Neural cell (in vitro differentiated cells): Measurements from ENCODE around the gene USP2. TPM values are rescaled to one million over a fixed set of nuclear protein-coding genes. Genes with fewer than 3 reads are reported as not detected.

ENCODE experiments used
- H2AFZ ChIP-seq: fragments of 200-600, 300-800 bp; sonication (generic), shearing (Covaris generic); 2 replicates; pipeline ENCODE4 v1.6.0; 2014; ENCODE audit warnings: low read depth, mild to moderate bottlenecking, antibody characterized with exemption, low read length, moderate library complexity
- H3F3A ChIP-seq: fragments of 200-600 bp; shearing (Covaris generic); 2 replicates; pipeline ENCODE4 v1.6.1; 2016; ENCODE audit warnings: mild to moderate bottlenecking, moderate library complexity, mixed read lengths, antibody characterized with exemption, low read length; ENCODE audit not compliant: insufficient read depth, poor library complexity, severe bottlenecking
- H3K27ac ChIP-seq: fragments of 200-600, 300-800 bp; sonication (generic), shearing (Covaris generic); 2 replicates; pipeline ENCODE4 v1.5.1; 2014; ENCODE audit warnings: mild to moderate bottlenecking, low read length, moderate library complexity
- H3K27me3 ChIP-seq: fragments of 300-800, 200-600 bp; sonication (generic), shearing (Covaris generic); 2 replicates; pipeline ENCODE4 v1.6.0; 2014; ENCODE audit warnings: mild to moderate bottlenecking, low read depth, low read length, moderate library complexity; ENCODE audit not compliant: insufficient read depth
- H3K36me3 ChIP-seq: fragments of 300-800, 200-600 bp; sonication (generic), shearing (Covaris generic); 2 replicates; pipeline ENCODE4 v1.5.1; 2014; ENCODE audit warnings: mild to moderate bottlenecking, antibody characterized with exemption, low read length, moderate library complexity; ENCODE audit not compliant: insufficient read depth
- H3K4me2 ChIP-seq: fragments of 300-800, 200-600 bp; sonication (generic), shearing (Covaris generic); 2 replicates; pipeline ENCODE4 v1.6.0; 2014; ENCODE audit warnings: mild to moderate bottlenecking, low read length
- H3K4me3 ChIP-seq: fragments of 300-800, 200-600 bp; sonication (generic), shearing (Covaris generic); 2 replicates; pipeline ENCODE4 v1.5.1; 2014; ENCODE audit warnings: mild to moderate bottlenecking, low read length, moderate library complexity
- H3K79me2 ChIP-seq: fragments of 200-600 bp; shearing (Covaris generic); replicated peaks from 2 replicates; pipeline ENCODE4 v1.6.0; 2014; ENCODE audit warnings: mild to moderate bottlenecking, low read length, moderate library complexity; ENCODE audit not compliant: insufficient read depth
- H3K9ac ChIP-seq: fragments of 300-800, 200-600 bp; sonication (generic), shearing (Covaris generic); 2 replicates; pipeline ENCODE4 v1.6.1; 2016; ENCODE audit warnings: mild to moderate bottlenecking, low read length, mixed read lengths
- H3K9me2 ChIP-seq: fragments of 200-600 bp; shearing (Covaris generic); 2 replicates; pipeline ENCODE4 v1.6.1; 2016; ENCODE audit warnings: mild to moderate bottlenecking, low read length, mixed read lengths; ENCODE audit not compliant: insufficient read depth
- H3K9me3 ChIP-seq: fragments of 200-600, 300-800 bp; sonication (generic), shearing (Covaris generic); 2 replicates; pipeline ENCODE4 v1.6.1; 2016; ENCODE audit warnings: mild to moderate bottlenecking, mixed run types, low read length, moderate library complexity, mixed read lengths
- H4K20me1 ChIP-seq: fragments of 200-600 bp; shearing (Covaris generic); 2 replicates; pipeline ENCODE4 v1.6.1; 2016; ENCODE audit warnings: mild to moderate bottlenecking, mixed run types; ENCODE audit not compliant: insufficient read depth
- EP300 ChIP-seq: fragments of 450-650 bp; conservative IDR thresholded peaks from 2 replicates; pipeline ENCODE4 v1.6.1; 2014; ENCODE audit warnings: antibody characterized with exemption, mild to moderate bottlenecking, moderate library complexity; ENCODE audit not compliant: poor library complexity, severe bottlenecking
- EZH2 ChIP-seq: fragments of 200-600, 300-800 bp; shearing (Covaris generic), sonication (generic); IDR thresholded peaks from 2 replicates; pipeline ENCODE4 v1.6.1; 2014; ENCODE audit warnings: antibody characterized with exemption, low read length, borderline replicate concordance, mild to moderate bottlenecking; ENCODE audit not compliant: insufficient read depth, poor library complexity, severe bottlenecking
- MXI1 ChIP-seq: fragments of 450-650 bp; conservative IDR thresholded peaks from 2 replicates; pipeline ENCODE4 v1.6.1; 2014; ENCODE audit warnings: antibody characterized with exemption, mild to moderate bottlenecking; ENCODE audit not compliant: poor library complexity, severe bottlenecking
- POLR2AphosphoS5 ChIP-seq: IDR thresholded peaks from 2 replicates; pipeline ENCODE4 v1.6.1; 2012
- RAD21 ChIP-seq: fragments of 450-650 bp; conservative IDR thresholded peaks from 2 replicates; pipeline ENCODE4 v1.6.1; 2014; ENCODE audit warnings: antibody characterized with exemption, mild to moderate bottlenecking, moderate library complexity
- SMC3 ChIP-seq: fragments of 450-650 bp; conservative IDR thresholded peaks from 2 replicates; pipeline ENCODE4 v1.6.1; 2014; ENCODE audit warnings: antibody characterized with exemption, mild to moderate bottlenecking, moderate library complexity; ENCODE audit not compliant: poor library complexity
- TAF1 ChIP-seq: IDR thresholded peaks from 2 replicates; pipeline ENCODE4 v1.6.1; 2012; ENCODE audit warnings: low read depth
- polyA plus RNA-seq: library from polyadenylated mRNA; depleted of rRNA; stranded (reverse); fragments of >200 nt; gene quantifications from 2 replicates; pipeline ENCODE4 v1.2.3, GENCODE V29; 2014
- TF ChIP-seq, protein P1 (sequence below): IDR thresholded peaks from 2 replicates; pipeline ENCODE4 v1.6.1; 2012; ENCODE audit warnings: borderline replicate concordance
- TF ChIP-seq, protein P2 (sequence below): fragments of 450-650 bp; IDR thresholded peaks from 2 replicates; pipeline ENCODE4 v1.5.1; 2014; ENCODE audit warnings: antibody characterized with exemption, mild to moderate bottlenecking, moderate library complexity; ENCODE audit not compliant: poor library complexity, severe bottlenecking

USP2 gene
- polyA plus RNA-seq, 1 donor from 2014 or later: 0.59 TPM

DNA sequence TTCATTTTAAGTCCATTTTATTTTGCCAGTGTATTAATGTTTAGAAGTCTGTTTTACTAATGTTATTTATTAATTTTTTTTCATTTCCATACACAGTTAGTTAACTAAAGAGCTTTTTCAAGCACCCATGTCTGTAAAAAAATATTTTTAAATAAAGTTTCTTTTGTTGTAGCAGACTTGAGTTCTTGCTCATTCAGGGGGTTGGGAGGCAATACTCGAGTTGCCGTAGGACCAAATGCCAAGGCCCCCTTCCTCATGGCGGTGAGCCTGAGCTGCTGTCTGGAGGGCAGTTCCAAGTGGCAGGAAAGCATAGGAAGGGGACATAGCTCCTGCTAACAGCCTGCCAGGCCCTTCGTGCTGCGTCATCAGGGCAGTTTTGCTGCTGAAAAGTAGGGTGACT lies 73.5 kb downstream of the USP2 start:
- no peaks in the 10 kb centered on the region for H3K79me2 ChIP-seq
- no peaks in the 10 kb centered on the region for H4K20me1 ChIP-seq
- H3K27me3 ChIP-seq: no peaks in the 10 kb centered on the region
- H3K36me3 ChIP-seq: no peaks in the 10 kb centered on the region
- H3K4me3 ChIP-seq: no peak overlapping the region
- H3K27ac ChIP-seq: no peak overlapping the region
- H3K9me3 ChIP-seq: no peaks in the 10 kb centered on the region
- no peak for TF ChIP-seq MXI1
- no peak for TF ChIP-seq EP300
- no peak for TF ChIP-seq SMC3
- TF ChIP-seq POLR2AphosphoS5: no peak
- TF ChIP-seq TAF1: no peak
- no peak for TF ChIP-seq EZH2
- no peak for TF ChIP-seq RAD21
- TF ChIP-seq, protein P1, sequence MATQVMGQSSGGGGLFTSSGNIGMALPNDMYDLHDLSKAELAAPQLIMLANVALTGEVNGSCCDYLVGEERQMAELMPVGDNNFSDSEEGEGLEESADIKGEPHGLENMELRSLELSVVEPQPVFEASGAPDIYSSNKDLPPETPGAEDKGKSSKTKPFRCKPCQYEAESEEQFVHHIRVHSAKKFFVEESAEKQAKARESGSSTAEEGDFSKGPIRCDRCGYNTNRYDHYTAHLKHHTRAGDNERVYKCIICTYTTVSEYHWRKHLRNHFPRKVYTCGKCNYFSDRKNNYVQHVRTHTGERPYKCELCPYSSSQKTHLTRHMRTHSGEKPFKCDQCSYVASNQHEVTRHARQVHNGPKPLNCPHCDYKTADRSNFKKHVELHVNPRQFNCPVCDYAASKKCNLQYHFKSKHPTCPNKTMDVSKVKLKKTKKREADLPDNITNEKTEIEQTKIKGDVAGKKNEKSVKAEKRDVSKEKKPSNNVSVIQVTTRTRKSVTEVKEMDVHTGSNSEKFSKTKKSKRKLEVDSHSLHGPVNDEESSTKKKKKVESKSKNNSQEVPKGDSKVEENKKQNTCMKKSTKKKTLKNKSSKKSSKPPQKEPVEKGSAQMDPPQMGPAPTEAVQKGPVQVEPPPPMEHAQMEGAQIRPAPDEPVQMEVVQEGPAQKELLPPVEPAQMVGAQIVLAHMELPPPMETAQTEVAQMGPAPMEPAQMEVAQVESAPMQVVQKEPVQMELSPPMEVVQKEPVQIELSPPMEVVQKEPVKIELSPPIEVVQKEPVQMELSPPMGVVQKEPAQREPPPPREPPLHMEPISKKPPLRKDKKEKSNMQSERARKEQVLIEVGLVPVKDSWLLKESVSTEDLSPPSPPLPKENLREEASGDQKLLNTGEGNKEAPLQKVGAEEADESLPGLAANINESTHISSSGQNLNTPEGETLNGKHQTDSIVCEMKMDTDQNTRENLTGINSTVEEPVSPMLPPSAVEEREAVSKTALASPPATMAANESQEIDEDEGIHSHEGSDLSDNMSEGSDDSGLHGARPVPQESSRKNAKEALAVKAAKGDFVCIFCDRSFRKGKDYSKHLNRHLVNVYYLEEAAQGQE: no peak
- TF ChIP-seq, protein P2, sequence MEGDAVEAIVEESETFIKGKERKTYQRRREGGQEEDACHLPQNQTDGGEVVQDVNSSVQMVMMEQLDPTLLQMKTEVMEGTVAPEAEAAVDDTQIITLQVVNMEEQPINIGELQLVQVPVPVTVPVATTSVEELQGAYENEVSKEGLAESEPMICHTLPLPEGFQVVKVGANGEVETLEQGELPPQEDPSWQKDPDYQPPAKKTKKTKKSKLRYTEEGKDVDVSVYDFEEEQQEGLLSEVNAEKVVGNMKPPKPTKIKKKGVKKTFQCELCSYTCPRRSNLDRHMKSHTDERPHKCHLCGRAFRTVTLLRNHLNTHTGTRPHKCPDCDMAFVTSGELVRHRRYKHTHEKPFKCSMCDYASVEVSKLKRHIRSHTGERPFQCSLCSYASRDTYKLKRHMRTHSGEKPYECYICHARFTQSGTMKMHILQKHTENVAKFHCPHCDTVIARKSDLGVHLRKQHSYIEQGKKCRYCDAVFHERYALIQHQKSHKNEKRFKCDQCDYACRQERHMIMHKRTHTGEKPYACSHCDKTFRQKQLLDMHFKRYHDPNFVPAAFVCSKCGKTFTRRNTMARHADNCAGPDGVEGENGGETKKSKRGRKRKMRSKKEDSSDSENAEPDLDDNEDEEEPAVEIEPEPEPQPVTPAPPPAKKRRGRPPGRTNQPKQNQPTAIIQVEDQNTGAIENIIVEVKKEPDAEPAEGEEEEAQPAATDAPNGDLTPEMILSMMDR: no peak
- no peaks in the 10 kb centered on the region for H3F3A ChIP-seq
- no peak overlapping the region for H3K9ac ChIP-seq
- no peak overlapping the region for H3K4me2 ChIP-seq
- H2AFZ ChIP-seq: no peak overlapping the region
- H3K9me2 ChIP-seq: no peaks in the 10 kb centered on the region

DNA sequence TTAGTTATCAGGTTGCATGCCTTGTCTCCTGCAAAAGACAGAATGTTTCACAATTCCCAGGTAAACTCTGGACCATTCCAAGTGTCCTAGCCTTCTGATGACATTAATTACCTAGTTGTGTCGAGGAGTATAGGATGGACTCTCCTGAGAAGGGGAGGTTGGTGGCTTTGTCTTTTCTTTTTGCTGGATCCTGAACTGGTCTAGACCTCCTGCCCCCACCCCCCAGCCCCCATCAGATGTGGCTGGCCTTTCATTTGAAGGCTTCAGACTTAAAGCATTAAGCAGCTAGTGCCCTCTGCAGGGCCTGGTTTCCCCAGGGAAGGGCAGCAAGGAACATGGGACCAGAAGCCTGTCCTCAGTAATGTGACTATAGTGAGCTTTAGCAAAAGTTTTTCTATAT lies 74.3 kb downstream of the USP2 start:
- H3K36me3 ChIP-seq: no peaks in the 10 kb centered on the region

More for the DNA sequence above, 74.3 kb downstream of the USP2 start:
- Histone ChIP-seq H3K4me2 (no peak overlapping the region), H3K9ac (no peak overlapping the region), H3K27ac (no peak overlapping the region), H3K4me3 (no peak overlapping the region), H3K9me2 (no peaks in the 10 kb centered on the region), H4K20me1 (no peaks in the 10 kb centered on the region), H2AFZ (no peak overlapping the region), H3K9me3 (no peaks in the 10 kb centered on the region), H3F3A (no peaks in the 10 kb centered on the region), H3K79me2 (no peaks in the 10 kb centered on the region), H3K27me3 (no peaks in the 10 kb centered on the region)
- TF ChIP-seq EZH2 (no peak), SMC3 (no peak), MXI1 (no peak), RAD21 (no peak), EP300 (no peak)
- TF ChIP-seq, protein P2: no peak
- TF ChIP-seq, protein P1: no peak
